Muscle layer of duodenum (tissue), 2 donors: Measurements from ENCODE around the gene PID1.

Experiments
- H3K27ac ChIP-seq: one replicate; pipeline ENCODE4 v1.7.0; 2013; ENCODE audit warnings: mild to moderate bottlenecking, low read length
- H3K27me3 ChIP-seq: one replicate; pipeline ENCODE4 v1.7.0; 2013; ENCODE audit warnings: low read depth, mild to moderate bottlenecking, control low read depth, low read length
- H3K36me3 ChIP-seq, 2 donors: one replicate each; pipeline ENCODE4 v1.7.0; 2013; ENCODE audit warnings: low read length in 2 of 2, control low read depth in 1 of 2, mild to moderate bottlenecking in 1 of 2; ENCODE audit not compliant: insufficient read depth in 2 of 2, control insufficient read depth in 1 of 2
- H3K4me1 ChIP-seq, 2 donors: one replicate each; pipeline ENCODE4 v1.7.0; 2013; ENCODE audit warnings: low read length in 2 of 2, mild to moderate bottlenecking in 2 of 2, control low read depth in 1 of 2, moderate library complexity in 1 of 2; ENCODE audit not compliant: insufficient read depth in 2 of 2, control insufficient read depth in 1 of 2
- H3K4me3 ChIP-seq, 2 donors: one replicate each; pipeline ENCODE4 v1.7.0; 2013; ENCODE audit warnings: low read length in 2 of 2, low read depth in 1 of 2, mild to moderate bottlenecking in 1 of 2
- H3K9me3 ChIP-seq, 2 donors: one replicate each; pipeline ENCODE4 v1.7.0; 2013; ENCODE audit warnings: low read length in 2 of 2, control low read depth in 1 of 2, mild to moderate bottlenecking in 1 of 2; ENCODE audit not compliant: control insufficient read depth in 1 of 2
- donor health status: healthy.

The PID1 gene

DNA sequence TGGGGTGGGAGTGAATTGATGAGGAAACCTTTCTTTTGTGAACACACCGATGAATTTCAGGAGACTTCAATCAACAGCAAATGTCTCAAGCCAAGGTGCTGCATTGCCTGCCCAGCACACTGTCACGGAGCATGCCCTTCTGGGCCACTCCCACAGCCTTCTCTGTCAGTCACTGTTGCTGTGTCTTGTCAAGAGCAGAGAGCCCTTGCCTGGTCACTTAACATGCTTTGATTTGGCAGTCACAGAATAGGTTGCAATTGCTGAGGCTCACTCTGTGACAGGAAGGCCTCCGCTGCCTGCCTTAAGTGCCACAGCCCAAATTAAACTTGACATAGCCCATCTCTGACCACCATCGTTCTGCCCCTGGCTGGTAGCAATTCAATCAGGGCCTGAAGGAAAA, 225.4 kb downstream of the PID1 start:
- Histone ChIP-seq H3K36me3 (no peaks in the 10 kb centered on the region), H3K27ac (no peak overlapping the region), H3K4me3 (no peak overlapping the region), H3K27me3 (no peaks in the 10 kb centered on the region), H3K4me1 (no peaks in the 10 kb centered on the region), H3K9me3 (no peaks in the 10 kb centered on the region)

- no peak overlapping the region for H3K27ac ChIP-seq
- H3K4me3 ChIP-seq, result no peak overlapping the region
- no peaks in the 10 kb centered on the region for H3K36me3 ChIP-seq
- no peaks in the 10 kb centered on the region for H3K4me1 ChIP-seq
- H3K27me3 ChIP-seq, result no peaks in the 10 kb centered on the region
- no peaks in the 10 kb centered on the region for H3K9me3 ChIP-seq
These were observed 226.5 kb downstream of the PID1 start for GRCh38 chr2:229044581-229044980.

- Histone ChIP-seq H3K27ac (no peak overlapping the region), H3K4me1 (no peaks in the 10 kb centered on the region), H3K4me3 (no peak overlapping the region), H3K9me3 (no peaks in the 10 kb centered on the region), H3K27me3 (no peaks in the 10 kb centered on the region), H3K36me3 (no peaks in the 10 kb centered on the region)
These were observed 227.4 kb downstream of the PID1 start for GRCh38 chr2:229043681-229044080.

- H3K27me3 ChIP-seq, result no peaks in the 10 kb centered on the region
- no peak overlapping the region for H3K4me3 ChIP-seq
- no peak overlapping the region for H3K27ac ChIP-seq
- no peaks in the 10 kb centered on the region for H3K9me3 ChIP-seq
- H3K4me1 ChIP-seq, result no peaks in the 10 kb centered on the region
- H3K36me3 ChIP-seq, result no peaks in the 10 kb centered on the region
These were observed 228.7 kb downstream of the PID1 start for GRCh38 chr2:229042349-229042748.

DNA sequence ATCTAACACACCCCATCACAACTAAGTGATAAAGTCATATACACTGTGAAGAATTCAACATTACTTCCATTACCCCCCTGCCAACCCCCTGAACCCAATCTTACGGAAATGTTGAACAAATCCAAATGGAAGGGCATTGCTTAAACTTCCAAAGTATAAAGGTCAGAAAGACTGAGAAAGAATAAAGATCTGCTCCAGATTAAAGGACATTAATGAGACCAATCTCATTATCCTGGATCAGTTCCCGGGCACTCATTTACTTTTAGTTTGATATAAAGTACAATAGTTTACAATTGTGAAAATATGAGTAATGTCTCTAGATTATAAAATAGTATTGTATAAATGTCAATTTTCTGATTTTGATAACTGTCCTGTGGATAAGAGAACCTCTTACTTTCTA, 229.4 kb downstream of the PID1 start:
- no peaks in the 10 kb centered on the region for H3K4me1 ChIP-seq
- H3K4me3 ChIP-seq, result no peak overlapping the region
- no peak overlapping the region for H3K27ac ChIP-seq
- no peaks in the 10 kb centered on the region for H3K9me3 ChIP-seq
- H3K36me3 ChIP-seq, result no peaks in the 10 kb centered on the region
- no peaks in the 10 kb centered on the region for H3K27me3 ChIP-seq

DNA sequence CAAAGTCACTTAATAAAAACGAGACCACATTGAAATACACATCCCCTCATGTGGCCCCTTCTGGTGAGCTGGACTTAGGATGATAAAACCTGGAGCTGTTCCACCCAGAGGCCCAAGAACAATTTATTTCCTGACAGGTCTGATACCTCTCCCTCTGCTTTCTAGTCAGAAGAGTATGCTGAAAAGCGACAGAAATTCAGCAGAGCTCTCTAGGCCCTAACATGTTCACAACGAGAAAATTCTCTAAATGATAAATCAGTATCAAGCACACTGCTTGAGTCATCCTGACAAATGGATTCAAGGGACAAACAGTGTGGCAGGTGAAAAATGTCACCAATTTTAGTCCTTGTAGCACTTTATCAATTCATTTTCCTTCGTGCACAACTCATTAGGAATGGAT, 233.5 kb downstream of the PID1 start:
- Histone ChIP-seq H3K36me3 (no peaks in the 10 kb centered on the region), H3K4me1 (no peaks in the 10 kb centered on the region), H3K27ac (no peak overlapping the region), H3K4me3 (no peak overlapping the region), H3K9me3 (no peaks in the 10 kb centered on the region), H3K27me3 (no peaks in the 10 kb centered on the region)

GRCh38 chr2:229033816-229034215, 237.3 kb downstream of the PID1 start:
- Histone ChIP-seq H3K4me3 (no peak overlapping the region), H3K27ac (no peak overlapping the region), H3K9me3 (no peaks in the 10 kb centered on the region), H3K27me3 (no peaks in the 10 kb centered on the region), H3K36me3 (no peaks in the 10 kb centered on the region), H3K4me1 (no peaks in the 10 kb centered on the region)

DNA sequence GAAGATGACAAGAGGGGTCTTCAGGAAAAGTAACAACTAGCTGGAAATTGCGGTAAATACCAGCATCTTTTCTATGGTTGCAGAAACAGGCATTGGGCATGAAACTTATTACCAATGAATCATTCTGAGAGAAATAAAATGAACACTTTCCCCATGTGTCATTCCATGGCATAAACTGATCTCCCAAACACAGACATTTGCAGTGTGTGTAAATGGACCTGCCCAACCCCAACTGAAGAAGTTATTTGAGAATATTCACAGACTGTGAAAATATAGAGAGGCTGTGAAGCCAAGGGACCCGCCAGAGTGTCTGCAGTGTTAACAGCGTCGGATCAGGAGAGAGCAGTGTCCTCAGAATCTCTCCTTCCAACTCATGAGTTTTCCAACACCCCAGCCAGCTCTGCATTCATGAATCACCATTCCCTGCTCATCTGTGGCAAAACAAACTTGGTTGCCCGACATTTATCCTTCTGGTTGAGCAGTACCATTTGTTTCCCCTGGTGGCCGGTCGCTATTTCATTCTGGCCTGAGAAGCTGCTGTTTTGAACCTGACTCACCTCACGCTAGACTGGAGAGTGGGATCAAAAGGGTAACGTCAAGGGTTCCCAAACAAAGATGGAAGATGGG, 238.4 kb downstream of the PID1 start:
- Histone ChIP-seq H3K36me3 (no peaks in the 10 kb centered on the region), H3K4me1 (no peaks in the 10 kb centered on the region), H3K4me3 (no peak overlapping the region), H3K27me3 (no peaks in the 10 kb centered on the region), H3K27ac (no peak overlapping the region), H3K9me3 (no peaks in the 10 kb centered on the region)

DNA sequence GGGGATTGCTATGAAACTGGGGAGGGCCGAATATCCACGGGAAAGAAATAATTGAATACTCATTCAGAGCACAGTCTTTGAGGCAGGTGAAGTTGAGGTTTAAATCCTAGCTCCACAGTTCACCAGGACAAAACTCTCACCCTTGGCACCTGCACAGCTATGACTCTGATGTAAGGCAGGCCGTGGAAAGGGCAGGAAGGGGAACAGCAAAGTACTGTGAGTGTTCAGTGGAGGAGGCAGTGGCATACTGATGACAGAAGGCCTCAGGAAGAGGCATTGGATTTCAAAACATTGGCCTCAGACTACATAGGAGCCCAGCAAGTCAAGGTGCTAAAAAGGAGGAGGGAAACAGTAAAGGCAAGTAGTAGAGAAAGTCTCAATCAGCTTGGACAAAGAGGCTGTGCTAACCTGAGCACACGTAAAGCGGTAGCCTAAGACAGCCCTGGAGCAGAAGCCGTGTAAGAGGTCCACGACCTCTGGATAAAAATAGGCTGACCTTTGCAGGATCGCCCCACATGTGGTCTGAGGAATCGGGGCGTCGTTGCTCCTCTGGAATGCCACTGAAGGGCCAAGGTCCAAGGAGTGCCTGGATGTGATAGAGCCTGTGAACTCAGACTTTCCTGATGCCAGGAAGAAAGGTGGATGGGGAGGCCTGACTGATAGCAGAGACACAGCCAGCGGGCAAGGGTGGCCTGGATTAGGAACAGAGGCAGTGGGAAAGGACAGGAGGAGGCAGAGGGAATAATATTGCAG, 243.6 kb downstream of the PID1 start:
- H3K27ac ChIP-seq, result no peak overlapping the region
- no peaks in the 10 kb centered on the region for H3K27me3 ChIP-seq
- no peaks in the 10 kb centered on the region for H3K9me3 ChIP-seq

GRCh38 chr2:229025653-229026052, 245.4 kb downstream of the PID1 start:
- Histone ChIP-seq H3K27ac (no peak overlapping the region), H3K9me3 (no peaks in the 10 kb centered on the region), H3K36me3 (no peaks in the 10 kb centered on the region), H3K4me3 (no peak overlapping the region), H3K4me1 (no peaks in the 10 kb centered on the region), H3K27me3 (no peaks in the 10 kb centered on the region)

More for the DNA sequence above, 243.6 kb downstream of the PID1 start:
- Histone ChIP-seq H3K4me3 (no peak overlapping the region), H3K4me1 (no peaks in the 10 kb centered on the region), H3K36me3 (no peaks in the 10 kb centered on the region)

DNA sequence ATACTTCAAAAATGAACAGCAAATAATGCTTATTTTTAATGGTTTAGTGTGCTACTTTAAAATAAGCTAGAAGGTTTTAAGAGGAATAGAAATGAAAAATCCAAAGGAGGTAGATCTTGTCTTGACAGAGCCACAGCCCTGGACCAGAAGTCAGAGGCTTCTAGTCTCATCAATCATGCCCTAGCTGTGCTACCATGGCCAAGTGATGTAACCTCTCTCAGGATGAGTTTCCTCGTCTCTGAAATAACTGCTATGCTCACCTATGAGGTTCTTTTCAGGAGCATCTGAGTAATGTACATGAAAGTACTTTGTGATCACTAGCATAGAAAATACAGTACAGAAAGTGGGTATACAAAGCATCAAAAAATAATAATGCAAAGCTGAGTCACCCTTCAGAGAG, 248.4 kb downstream of the PID1 start:
- H3K4me1 ChIP-seq, result no peaks in the 10 kb centered on the region

GRCh38 chr2:229022071-229022470, 249.0 kb downstream of the PID1 start:
- Histone ChIP-seq H3K27me3 (no peaks in the 10 kb centered on the region), H3K9me3 (no peaks in the 10 kb centered on the region), H3K36me3 (no peaks in the 10 kb centered on the region), H3K4me1 (no peaks in the 10 kb centered on the region), H3K4me3 (no peak overlapping the region), H3K27ac (no peak overlapping the region)

More for the DNA sequence above, 248.4 kb downstream of the PID1 start:
- Histone ChIP-seq H3K36me3 (no peaks in the 10 kb centered on the region), H3K27me3 (no peaks in the 10 kb centered on the region), H3K27ac (no peak overlapping the region), H3K9me3 (no peaks in the 10 kb centered on the region), H3K4me3 (no peak overlapping the region)
